ENCODE measurements around the gene CBLIF. TPM values are rescaled to one million over a fixed set of nuclear protein-coding genes. Genes with fewer than 3 reads are reported as not detected.
"Not testable (repeated sequence)": the region's sequence is repeated elsewhere in the genome, so short reads cannot be mapped to it uniquely, and the experiment has no call there.

Gene CBLIF
- not detected in 2 replicates for total RNA-seq (2014; rRNA removed; shearing (Covaris generic))

DNA sequence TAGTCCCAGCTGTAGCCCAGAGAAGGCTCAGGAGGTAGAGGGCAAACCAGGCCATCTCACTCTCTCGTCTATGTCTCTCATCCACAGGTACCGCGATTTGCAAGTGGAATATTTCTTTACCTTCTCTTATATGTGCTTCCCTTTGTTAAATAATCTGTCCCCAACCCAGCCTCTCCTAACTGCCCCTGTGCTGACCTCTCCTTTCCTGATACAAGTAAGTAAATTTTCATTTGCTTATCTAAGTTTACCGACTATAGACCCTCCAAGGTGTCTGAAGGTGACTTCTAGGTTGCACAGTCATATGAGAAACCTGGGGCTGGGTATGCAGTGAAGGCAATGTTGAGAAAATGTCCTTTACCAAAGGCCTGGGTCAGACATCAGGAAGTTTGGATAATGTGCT, at the start of gene CBLIF:
TSS of gene CBLIF (minus strand) at position 101 of the 400 bp plus-strand sequence. CDS start at position 55, 46 bp downstream.
- no peak for DNase-seq (ENCODE audit: low spot score)

DNA sequence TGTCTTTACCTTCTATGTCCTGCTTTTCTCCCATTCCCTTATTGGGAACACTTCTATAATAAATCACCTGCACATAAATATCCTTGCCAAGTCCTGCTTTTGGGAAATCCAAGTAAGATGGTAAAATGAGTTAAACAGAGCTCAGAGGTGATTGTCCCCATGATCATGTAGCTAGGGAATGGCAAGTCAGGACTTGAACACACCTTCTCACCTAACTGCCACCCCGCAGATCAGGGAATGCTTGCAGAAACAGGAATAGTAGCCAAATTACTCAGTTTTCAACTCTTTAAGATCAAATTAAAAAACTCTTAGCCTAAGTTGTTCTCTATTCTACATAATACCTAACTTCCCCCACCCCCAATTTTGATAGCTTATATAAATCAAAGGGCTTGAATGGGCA, 49.3 kb upstream of the CBLIF start:
- DNase-seq (ENCODE audit: low spot score): no peak

DNA sequence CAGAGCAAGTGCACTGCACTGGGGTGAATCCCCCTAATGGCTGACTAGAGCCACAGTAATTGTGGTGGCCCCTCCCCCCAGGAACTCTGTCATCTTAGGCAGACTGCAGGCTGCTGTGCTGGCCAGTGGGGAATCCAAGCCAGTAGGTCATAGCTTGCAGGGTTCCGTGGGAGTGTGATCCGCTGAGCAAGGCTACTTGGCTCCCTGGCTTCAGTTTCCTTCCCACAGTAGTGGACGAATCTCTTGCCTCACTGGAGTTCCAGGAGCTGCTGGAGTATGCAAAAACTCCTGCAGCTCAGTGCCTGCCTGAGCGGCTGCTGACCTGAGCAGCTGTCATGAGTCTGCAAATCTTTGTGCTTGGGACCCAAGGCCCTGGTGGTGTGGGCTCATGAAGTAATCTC, 46.5 kb upstream of the CBLIF start:
- peak; percentile 14 for DNase-seq (ENCODE audit: low spot score)

DNA sequence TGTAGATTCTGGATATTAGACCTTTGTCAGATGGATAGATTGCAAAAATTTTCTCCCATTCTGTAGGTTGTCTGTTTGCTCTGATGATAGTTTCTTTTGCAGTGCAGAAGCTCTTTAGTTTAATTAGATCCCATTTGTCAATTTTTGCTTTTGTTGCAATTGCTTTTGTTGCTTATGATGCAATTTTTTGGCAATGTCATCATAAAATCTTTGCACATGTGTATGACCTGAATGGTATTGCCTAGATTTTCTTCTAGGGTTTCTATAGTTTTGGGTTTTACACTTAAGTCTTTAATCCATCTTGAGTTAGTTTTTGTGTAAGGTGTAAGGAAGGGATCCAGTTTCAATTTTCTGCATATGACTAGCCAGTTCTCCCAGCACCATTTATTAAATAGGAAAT, 41.9 kb upstream of the CBLIF start:
- not testable (repeated sequence) for DNase-seq (ENCODE audit: low spot score)

DNA sequence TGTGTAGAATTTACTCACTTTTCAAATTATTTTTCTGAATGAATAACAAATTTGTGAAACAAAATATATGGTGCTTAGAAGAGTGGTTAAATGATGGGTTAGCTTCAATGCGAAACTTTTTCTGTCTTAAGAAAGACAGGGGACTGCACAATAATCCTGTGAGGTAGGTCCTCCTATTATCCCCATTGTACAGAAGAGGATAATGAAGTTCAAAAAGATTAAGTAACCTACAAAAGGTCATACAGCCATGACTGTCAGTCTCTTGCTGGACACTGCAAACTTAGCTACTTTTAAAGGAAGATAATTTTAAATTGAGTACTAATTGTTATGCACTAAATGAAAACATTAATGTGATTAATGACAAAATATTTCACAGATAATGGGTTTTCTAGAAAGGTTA, 38.3 kb upstream of the CBLIF start:
- no peak for DNase-seq (ENCODE audit: low spot score)

DNA sequence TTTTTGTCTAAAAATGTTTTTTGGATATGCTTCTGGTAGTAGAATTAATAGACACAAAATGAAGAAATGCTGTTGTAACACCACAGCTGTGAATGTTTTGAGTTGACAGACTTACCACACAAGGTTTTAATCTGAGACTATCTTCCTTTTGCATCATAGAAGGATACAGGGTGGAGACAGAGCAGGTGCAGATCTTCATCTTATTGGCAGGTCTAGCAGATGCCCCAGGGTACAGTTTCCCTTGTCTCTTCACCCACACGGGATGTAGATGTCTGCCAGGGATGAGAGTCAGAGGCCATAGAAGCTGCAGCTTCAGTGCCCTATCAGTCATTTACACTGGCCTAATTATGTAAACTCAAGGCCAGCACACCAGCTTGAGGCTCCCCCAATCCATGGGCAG, 34.3 kb upstream of the CBLIF start:
- no peak for DNase-seq (ENCODE audit: low spot score)

DNA sequence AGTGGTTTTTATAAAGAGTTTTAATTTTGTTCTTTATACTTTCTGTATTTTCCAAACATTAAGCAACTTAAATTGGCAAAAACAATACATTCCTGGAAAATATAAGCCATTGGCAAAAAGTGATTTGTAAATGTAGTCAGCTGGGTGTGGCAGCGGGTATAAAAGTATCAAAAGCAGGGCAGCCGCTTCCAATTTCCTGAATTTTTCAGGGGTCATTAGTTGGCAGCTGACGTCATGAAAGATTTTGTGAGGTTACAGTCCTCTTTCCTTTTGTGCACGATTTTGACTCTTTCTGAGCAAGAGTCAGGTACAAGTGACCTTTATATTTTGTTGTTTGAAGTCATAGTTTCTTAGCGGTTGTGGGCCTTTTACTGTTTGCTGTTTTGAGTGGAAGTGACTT, 33.3 kb upstream of the CBLIF start, which contains the start of gene OOSP3:
TSS of gene OOSP3 (plus strand) at position 208 of the 400 bp plus-strand sequence. CDS start at position 235, 27 bp downstream.
- no peak for DNase-seq (ENCODE audit: low spot score)

DNA sequence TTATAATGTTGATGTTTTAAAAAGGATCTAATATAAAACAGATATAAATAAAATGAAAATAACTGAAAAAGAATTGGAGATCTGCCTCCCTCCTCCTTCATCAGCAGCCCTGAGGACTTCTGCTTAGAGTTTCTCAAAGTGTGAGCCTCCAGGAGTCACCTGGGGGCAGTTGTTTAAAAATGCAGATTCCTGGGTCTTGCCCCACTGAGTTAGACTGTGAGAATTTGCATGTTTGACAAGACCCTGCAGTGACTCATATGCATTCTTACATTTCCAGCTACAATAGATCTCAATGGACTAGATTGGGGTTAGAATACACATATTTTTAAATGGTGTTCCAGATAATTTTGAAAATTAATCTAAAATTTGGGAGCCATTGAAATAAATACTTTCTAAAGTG, 32.5 kb upstream of the CBLIF start:
- DNase-seq (ENCODE audit: low spot score): no peak

DNA sequence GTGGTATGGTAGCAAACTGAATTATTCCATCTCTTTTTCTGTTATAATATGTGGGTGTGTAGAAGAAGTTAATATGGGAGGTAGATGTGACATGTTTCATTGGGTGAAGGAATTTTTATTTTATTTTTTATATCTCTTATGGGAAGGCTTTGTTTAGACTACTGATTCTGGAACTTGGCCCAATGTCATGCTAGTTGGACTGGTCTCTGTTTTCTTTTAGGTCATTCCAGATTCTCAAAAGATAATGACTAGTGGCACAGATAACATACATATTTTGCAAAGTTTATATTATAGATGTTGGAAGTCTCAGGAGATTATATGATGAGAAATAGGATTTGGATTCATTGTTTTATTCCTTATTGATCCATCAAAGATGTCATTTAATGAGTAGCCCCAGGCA, 32.0 kb upstream of the CBLIF start:
- DNase-seq (ENCODE audit: low spot score): no peak

DNA sequence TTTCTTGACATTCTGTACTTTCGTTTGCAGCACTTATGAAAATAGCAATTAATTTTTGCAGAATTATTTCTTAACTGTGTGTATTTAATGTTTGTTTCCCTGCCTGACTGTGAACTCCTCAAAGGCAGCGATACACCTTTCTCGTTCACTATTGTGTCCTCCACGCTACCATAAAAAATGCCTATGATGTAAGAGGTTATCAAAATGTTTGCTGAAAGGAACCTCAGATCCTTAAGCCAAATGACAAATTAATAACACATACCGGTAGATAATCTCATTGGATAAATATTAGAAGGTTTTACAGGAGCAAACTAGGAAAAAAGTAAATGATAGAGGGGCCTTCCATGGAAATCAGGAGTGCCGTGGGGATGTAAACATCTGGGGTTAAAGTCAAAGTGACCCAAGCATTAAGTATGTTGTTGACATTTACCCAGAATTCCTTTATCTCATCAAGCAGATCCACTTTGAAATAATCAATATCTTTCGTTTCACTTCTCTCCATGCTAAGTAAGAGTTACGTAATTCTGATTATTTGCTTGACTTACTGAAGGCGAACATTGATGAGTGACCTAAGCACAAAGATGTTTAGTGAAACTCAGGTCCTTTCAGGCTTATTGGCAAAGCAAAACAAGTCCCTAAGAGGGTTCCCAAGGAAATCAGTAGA, 30.7 kb upstream of the CBLIF start:
- DNase-seq (ENCODE audit: low spot score): no peak

DNA sequence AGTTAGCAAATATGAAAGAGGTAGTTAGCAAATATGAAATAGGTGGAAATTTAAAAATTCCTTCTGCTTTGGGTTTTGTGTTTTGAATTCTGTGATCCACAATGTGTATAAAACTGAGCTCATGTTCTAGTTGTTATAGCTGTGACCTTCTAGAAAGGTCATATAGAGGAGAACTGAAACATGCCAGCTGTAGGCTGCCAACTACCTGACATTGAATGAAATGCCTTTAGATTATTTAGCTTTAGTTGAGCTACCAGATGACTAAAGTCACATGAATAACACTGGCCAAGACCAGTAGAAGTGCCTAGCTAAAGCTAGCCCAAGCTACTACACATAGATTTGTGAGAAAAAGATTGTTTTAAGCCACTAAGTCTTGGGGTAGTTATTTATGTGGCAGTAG, 26.8 kb upstream of the CBLIF start:
- DNase-seq (ENCODE audit: low spot score): no peak

DNA sequence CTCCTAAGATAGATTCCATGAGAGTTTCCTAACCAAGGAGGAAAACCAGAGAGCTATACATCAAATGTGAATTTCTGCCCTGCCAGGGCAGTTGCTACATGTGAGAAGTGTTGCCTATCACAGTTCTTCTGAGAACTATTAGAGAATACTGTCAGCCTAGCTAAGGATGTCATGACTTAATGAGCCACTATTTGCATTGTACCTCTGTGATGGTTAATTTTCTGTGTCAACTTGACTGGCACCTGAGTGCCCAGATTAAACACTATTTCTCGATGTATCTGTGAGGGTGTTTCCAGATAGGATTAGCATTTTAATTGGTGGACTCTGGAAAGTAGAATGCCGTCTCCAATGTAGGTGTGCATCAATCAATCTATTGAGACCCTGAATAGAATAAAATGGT, 22.6 kb upstream of the CBLIF start:
- DNase-seq (ENCODE audit: low spot score): no peak

DNA sequence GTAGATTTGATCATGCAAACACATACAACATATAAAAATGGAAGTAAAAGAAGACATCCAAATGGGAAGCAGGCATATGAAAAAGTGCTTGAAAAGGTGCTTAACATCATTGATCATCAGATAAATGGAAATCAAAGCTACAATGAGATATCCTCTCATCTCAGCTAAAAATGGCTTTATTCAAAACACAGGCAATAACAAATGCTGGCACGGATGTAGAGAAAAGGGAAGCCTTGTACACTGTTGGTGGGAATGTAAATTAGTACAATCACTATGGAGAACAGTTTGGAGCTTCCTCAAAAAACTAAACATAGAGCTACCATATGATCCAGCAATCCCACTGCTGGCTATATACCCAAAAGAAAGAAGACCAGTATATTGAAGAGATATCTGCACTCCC, 21.5 kb upstream of the CBLIF start:
- DNase-seq (ENCODE audit: low spot score): no peak

DNA sequence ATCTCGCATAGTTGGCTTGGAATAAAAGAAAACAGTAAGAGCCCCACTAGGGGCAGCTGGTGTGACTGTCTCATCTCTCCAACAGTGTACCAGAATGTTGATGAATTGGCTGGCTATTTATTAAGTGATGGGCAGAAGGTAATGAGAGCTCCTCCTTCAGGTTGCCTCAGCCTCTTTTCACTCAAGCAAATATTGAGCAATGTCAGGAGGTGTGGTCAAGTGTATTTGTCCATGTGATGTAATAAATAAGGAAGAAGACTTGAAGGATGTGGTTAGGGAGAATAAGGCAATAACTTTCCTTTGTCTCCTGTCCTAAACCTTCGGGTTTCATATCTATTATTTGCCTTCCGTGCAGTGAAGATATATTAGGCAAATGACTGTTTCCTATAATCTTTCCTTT, 21.1 kb upstream of the CBLIF start, which contains the start of gene TCN1:
TSS of gene TCN1 (minus strand) at position 91 of the 400 bp plus-strand sequence. CDS start at position 74, 17 bp downstream.
- peak; percentile 35 for DNase-seq (ENCODE audit: low spot score)

DNA sequence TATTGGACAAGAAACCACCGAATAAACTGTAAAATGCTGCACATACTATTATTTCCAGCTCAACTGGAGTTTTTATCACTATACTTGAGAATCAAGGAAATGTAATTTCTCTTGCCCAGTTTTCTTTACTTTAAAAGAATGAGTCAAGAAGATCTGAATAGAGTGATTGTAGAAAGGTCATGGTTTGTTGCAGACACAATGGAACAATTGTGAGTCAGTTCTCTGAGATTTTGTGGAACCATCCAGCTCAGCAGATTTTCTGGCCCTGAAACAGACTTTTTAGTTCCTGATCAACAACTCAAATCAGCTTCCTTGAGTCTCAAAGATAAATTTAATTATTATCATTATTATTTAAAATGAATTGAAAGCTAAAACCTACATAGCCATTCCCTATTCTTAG, 19.7 kb upstream of the CBLIF start:
- DNase-seq (ENCODE audit: low spot score): peak; percentile 40

DNA sequence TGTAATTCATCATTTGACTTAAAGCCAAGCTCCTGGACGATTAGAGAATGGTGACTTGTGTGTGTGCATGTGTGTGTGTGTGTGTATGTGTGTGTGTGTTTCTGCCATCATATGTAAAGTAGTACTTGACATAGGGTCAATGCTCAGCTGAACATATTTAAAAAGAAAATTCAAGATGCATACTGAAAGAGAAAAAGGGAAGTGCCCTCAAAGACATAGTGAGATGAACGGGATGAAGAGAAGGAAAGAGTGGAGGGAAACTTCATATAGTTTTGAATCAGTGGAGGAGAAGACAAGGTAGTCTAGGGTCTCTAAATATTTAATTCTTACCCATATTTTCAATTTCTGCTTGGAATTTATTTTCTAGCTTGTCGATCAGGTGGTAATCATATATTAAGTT, 17.0 kb upstream of the CBLIF start:
- DNase-seq (ENCODE audit: low spot score): no peak

DNA sequence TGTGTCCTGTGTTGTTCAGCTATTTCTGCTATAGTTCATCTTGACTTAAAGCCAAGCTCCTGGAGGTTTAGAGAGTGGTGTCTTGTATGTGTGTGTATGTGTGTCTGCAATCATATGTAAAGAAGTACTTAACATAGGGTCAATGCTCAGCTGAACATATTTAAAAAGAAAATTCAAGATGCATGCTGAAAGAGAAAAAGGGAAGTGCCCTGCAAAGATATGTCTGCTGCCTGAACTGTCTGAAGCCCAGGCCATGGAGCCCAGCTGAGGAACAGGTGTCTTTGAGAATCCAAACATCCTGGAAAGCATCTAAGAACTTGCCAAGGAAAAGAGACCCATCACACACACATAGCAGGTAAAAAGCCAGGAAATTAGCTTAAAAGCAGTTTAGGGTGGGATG, 14.4 kb upstream of the CBLIF start:
- no peak for DNase-seq (ENCODE audit: low spot score)

DNA sequence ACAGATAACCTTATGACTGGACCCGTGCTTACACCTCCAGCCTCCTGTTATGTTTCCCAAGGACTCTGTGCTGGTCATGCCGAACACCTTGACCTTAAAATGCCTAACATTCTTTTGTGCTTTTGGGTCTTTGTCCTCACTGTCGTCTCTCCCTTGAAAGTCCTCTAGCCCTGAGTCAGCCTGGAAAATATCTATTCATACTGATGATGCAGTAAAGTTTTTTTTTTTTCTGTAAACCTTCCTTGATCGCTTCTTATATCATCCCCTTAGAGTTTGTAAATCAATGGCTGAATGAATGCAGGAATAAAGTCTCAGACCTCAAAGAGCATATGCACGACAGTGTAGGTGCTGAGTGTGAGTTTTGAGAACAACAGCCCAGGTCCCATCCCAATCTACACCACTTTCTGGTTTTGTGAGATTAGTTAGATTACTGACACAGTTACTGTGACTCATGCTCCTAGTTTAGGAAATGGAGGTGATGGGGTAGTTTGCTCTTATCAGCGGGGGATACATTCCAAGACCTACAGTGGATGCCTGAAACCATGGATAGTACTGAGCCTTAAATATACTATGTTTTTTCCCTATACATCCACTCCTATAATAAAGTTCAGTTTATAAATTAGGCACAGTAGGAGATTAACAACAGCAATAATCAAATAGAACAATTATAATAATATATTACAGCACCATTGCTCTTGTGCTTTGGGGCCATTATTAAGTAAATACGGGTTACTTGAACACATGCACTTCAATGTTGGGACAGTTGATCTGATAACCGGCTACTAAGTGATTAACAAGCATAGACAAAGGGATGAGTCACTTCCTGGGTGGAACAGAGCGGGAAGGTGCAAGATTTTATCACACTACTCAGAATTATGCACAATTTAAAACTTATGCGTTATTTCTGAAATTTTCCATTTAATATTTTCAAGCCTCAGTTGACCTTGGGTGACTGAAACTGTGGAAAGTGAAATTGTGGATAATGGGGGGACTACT, 12.4 kb upstream of the CBLIF start:
- DNase-seq (ENCODE audit: low spot score): peak; percentile 86

DNA sequence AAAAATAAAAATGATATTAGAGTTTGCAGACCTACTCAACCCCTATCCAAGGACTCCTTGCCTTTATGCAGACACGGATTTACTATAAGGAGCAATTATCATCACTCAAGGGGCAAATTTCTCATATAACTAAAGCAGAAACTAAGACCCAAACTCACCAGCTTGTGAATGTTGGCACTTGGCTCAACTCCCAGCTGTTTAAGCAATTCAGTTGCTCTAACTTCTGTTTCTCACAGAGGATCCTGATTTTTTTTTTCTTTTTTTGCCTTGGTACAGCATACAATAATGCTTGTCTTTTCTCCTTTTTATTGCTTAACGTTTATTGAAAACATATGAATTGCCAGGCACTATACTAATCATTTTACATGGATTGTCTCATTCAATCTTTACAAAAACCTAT, 9.6 kb upstream of the CBLIF start:
- no peak for DNase-seq (ENCODE audit: low spot score)

DNA sequence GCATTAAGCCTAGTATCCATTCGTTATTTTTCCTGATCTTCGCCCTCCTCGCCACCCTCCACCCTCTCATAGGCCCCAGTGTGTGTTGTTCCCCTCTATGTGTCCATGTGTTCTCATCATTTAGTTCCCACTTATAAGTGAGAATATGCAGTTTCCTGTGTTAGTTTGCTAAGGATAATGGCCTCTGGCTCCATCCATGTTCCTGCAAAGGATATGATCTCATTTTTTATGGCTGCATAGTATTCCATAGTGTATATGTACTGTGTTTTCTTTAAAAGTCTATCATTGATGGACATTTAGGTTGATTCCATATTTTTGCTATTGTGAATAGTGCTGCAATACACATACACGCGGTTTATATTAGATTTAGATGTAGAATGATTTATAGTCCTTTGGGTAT, 6.1 kb upstream of the CBLIF start:
- not testable (repeated sequence) for DNase-seq (ENCODE audit: low spot score)

DNA sequence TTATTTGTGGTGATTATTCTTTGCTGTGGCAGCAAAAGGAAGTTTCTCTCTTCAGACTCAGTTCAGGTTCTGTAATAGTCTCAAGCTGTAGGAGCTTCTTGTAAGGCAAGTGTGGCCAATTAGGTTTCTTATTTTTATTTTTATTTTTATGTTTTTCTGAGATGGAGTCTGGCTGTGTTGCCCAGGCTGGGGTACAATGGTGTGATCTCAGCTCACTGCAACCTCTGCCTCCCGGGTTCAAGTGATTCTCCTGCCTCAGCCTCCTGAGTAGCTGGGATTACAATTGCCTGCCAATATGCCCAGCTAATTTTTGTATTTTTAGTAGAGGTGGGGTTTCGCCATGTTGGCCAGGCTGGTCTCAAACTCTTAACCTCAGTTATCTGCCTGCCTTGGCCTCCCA, 4.3 kb upstream of the CBLIF start:
- DNase-seq (ENCODE audit: low spot score): not testable (repeated sequence)

DNA sequence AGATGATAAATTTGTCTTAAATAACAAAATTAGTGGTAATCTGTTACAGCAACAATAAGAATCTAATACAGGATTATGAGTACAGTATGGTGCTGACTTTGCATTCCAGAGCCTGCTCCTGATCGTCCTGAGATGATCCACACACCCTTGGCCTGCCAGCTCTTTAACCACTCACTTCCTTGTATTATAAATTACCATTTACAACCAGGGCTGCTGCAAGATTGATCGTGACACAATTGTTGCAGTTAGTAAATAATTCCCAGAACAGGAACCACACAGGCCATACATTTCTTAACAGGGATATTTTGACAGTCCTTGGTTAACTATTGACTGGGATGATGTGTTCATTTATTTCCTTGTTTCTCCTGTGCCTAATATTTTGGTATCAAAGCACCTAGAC, 3.8 kb upstream of the CBLIF start:
- DNase-seq (ENCODE audit: low spot score): no peak

DNA sequence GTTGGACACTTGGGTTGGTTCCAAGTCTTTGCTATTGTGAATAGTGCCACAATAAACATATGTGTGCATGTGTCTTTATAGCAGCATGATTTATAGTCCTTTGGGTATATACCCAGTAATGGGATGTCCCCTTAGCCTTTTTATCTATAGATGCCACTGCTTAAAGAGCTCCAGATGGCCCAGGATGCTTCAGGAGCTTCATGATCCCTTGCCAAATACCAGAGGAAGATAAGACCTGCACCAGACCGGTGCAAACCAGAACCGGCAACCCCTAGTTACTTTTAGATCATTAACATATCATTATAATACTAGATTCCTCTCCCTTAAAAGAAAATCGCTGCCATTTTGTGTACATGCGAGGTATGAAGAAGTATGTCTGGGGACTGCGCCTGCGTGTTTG, 3.1 kb upstream of the CBLIF start:
- not testable (repeated sequence) for DNase-seq (ENCODE audit: low spot score)

Data from A172 (cell line).